Measurements from ENCODE around the gene FBXO24. TPM values are rescaled to one million over a fixed set of nuclear protein-coding genes. Genes with fewer than 3 reads are reported as not detected.

FBXO24 gene
- total and polyA plus RNA-seq, 9 of the 15 experiments (the other 6 are each of a cell fraction or from before 2014, with no cell fraction given): 0.17 to 0.95 (median 0.50) TPM

DNA sequence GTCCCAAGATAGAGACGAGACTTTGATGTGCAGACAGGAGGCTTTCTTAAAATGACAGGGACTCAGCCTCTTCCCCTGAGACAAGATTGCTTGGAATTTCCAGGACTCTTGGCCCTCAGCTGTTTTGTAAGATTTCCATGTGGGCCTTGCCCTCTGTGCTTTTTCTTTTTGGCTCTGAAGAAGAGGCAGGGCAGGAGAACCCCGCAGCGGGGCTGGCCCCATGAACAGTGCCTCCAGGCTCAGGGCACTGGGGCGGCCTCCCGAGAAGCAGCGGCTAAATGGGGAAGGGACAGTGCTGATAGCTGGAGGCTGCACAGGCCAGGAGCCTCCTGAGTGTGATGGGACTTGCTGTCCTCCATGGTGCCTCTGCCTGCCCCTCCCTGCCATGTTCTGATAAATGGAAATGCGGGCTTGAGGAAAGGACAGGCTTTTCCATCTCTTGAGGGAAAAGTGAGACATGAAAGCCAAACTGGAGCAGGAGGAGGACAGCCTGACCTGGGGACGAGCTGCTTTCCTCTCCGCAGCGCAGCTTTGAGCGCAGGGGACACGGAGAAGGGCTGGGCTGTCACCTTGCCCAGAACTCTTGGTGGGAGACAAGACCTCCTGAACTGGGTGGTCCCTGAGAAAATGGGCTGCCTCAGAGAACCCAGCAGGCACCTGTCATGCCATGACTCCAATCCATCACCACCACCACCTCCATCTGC is 24.5 kb upstream of the FBXO24 start:
- no peak for ATAC-seq
- no peak overlapping the region for H3K4me3 ChIP-seq
- no peaks in the 10 kb centered on the region for H3K9me3 ChIP-seq (replicated peaks; ENCODE audit: control insufficient read depth, insufficient read depth, low read depth, low read length)
- WGBS (ENCODE audit: insufficient coverage, low coverage, missing lambda C conversion rate): 86% methylated on average over 12 of the region's 12 CpGs
- TF ChIP-seq, protein P1, sequence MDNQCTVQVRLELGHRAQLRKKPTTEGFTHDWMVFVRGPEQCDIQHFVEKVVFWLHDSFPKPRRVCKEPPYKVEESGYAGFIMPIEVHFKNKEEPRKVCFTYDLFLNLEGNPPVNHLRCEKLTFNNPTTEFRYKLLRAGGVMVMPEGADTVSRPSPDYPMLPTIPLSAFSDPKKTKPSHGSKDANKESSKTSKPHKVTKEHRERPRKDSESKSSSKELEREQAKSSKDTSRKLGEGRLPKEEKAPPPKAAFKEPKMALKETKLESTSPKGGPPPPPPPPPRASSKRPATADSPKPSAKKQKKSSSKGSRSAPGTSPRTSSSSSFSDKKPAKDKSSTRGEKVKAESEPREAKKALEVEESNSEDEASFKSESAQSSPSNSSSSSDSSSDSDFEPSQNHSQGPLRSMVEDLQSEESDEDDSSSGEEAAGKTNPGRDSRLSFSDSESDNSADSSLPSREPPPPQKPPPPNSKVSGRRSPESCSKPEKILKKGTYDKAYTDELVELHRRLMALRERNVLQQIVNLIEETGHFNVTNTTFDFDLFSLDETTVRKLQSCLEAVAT (IDR thresholded peaks at IDR 0.05): no peak
- no peak for TF ChIP-seq POLR2H (tag; IDR thresholded peaks at IDR 0.05; ENCODE audit: low read depth)
- no peak for TF ChIP-seq NELFE (IDR thresholded peaks at IDR 0.05; ENCODE audit: insufficient read depth, insufficient read length)
- no peak for TF ChIP-seq ZNF239 (CRISPR knock-in tag; IDR thresholded peaks at IDR 0.05)
- no peak for TF ChIP-seq ZBTB17 (CRISPR knock-in tag; IDR thresholded peaks at IDR 0.05)
- no peak for TF ChIP-seq ZNF57 (CRISPR knock-in tag; IDR thresholded peaks at IDR 0.05)
- no peak for TF ChIP-seq DIDO1 (tag; IDR thresholded peaks at IDR 0.05; ENCODE audit: low read depth)
- TF ChIP-seq CBX2 (IDR thresholded peaks at IDR 0.05; ENCODE audit: insufficient read depth, low read length, poor library complexity, severe bottlenecking): no peak
- no peak for TF ChIP-seq ZNF197 (CRISPR knock-in tag; IDR thresholded peaks at IDR 0.05; ENCODE audit: low read depth)
- no peak for TF ChIP-seq E2F3 (CRISPR knock-in tag; IDR thresholded peaks at IDR 0.05)
- TF ChIP-seq NUFIP1 (IDR thresholded peaks at IDR 0.05; ENCODE audit: partially characterized antibody): no peak
- TF ChIP-seq, protein P2, sequence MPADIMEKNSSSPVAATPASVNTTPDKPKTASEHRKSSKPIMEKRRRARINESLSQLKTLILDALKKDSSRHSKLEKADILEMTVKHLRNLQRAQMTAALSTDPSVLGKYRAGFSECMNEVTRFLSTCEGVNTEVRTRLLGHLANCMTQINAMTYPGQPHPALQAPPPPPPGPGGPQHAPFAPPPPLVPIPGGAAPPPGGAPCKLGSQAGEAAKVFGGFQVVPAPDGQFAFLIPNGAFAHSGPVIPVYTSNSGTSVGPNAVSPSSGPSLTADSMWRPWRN (IDR thresholded peaks at IDR 0.05; ENCODE audit: low read depth): no peak
- no peak for TF ChIP-seq BRCA1 (IDR thresholded peaks at IDR 0.05)
- no peak for TF ChIP-seq BRCA1 (CRISPR knock-in tag; IDR thresholded peaks at IDR 0.05)
- TF ChIP-seq, protein P3, sequence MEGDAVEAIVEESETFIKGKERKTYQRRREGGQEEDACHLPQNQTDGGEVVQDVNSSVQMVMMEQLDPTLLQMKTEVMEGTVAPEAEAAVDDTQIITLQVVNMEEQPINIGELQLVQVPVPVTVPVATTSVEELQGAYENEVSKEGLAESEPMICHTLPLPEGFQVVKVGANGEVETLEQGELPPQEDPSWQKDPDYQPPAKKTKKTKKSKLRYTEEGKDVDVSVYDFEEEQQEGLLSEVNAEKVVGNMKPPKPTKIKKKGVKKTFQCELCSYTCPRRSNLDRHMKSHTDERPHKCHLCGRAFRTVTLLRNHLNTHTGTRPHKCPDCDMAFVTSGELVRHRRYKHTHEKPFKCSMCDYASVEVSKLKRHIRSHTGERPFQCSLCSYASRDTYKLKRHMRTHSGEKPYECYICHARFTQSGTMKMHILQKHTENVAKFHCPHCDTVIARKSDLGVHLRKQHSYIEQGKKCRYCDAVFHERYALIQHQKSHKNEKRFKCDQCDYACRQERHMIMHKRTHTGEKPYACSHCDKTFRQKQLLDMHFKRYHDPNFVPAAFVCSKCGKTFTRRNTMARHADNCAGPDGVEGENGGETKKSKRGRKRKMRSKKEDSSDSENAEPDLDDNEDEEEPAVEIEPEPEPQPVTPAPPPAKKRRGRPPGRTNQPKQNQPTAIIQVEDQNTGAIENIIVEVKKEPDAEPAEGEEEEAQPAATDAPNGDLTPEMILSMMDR (IDR thresholded peaks at IDR 0.05 in 2 of 3, conservative IDR thresholded peaks at IDR 0.05 in 1 of 3; ENCODE audit: insufficient read depth in 2 of 3, low read depth in 1 of 3, low read length in 3 of 3): no peak
- TF ChIP-seq MCM5 (IDR thresholded peaks at IDR 0.05; ENCODE audit: low read depth): no peak
- TF ChIP-seq TOE1 (IDR thresholded peaks at IDR 0.05; ENCODE audit: borderline replicate concordance): no peak
- no peak for TF ChIP-seq TOE1 (CRISPR knock-in tag; IDR thresholded peaks at IDR 0.05; ENCODE audit: borderline replicate concordance, low read depth)
- TF ChIP-seq CXXC5 (CRISPR knock-in tag; IDR thresholded peaks at IDR 0.05): no peak
- intact Hi-C loops (cut with micrococcal nuclease) (no loop called here), in situ Hi-C loops (cut with MboI) (loop anchor here (25.0 kb wide), 1 partner anchor 99 kb away; the partner anchor contains the start of gene SPACDR)
- CTCF ChIA-PET (ENCODE audit: low intra/inter-chr PET ratio): no interaction called here
- peaks cover 22% of the 10 kb centered on the region; the same call in 2 of the 3 replicates for H3K36me3 ChIP-seq (ENCODE audit: control insufficient read depth, insufficient read depth, low read length)
- H3K9ac ChIP-seq (ENCODE audit: insufficient read depth in 1 of 2, low read depth in 2 of 2, low read length in 2 of 2): peak overlapping the region in 1 of 2 experiments; percentile 69; a peak in 2 of 4 replicates
- no peak overlapping the region for H2AFZ ChIP-seq (ENCODE audit: low read depth, low read length)
- H3K4me2 ChIP-seq (ENCODE audit: insufficient read depth, low read length): no peak overlapping the region
- DNase-seq (ENCODE audit: extremely low read depth in 1 of 4, low spot score in 3 of 4): no peak
- no peaks in the 10 kb centered on the region for H3K9me1 ChIP-seq (ENCODE audit: control insufficient read depth, insufficient read depth, low read length)
- POLR2A ChIA-PET: no interaction called here
- no peak overlapping the region for H3K27ac ChIP-seq (ENCODE audit: extremely low read depth, low read depth, low read length)
- no peaks in the 10 kb centered on the region for H3K79me2 ChIP-seq (ENCODE audit: control insufficient read depth, insufficient read depth, low read length)
- H3K4me1 ChIP-seq (replicated peaks in 1 of 2; ENCODE audit: control insufficient read depth in 2 of 2, insufficient read depth in 2 of 2, low read length in 2 of 2): peaks cover 1 to 24% of the 10 kb centered on the region in 2 experiments; a peak in 4 of 5 replicates
- H3K27me3 ChIP-seq (ENCODE audit: control insufficient read depth in 2 of 2, insufficient read depth in 2 of 2, low read length in 2 of 2): no peaks in the 10 kb centered on the region
- BruUV-seq (replicated peaks): no TSS peak
- FAIRE-seq: no peak
- no peaks in the 10 kb centered on the region for H4K20me1 ChIP-seq (replicated peaks; ENCODE audit: control insufficient read depth, insufficient read depth, low read length)
